IPS-15b (cell line): ENCODE measurements around the gene C16orf96.

Experiments
- H3K27me3 ChIP-seq: one replicate; pipeline ENCODE4 v1.6.1; 2013; ENCODE audit warnings: low read length; ENCODE audit not compliant: control insufficient read depth, insufficient read depth
- H3K36me3 ChIP-seq: one replicate; pipeline ENCODE4 v1.6.1; 2013; ENCODE audit warnings: low read length; ENCODE audit not compliant: control insufficient read depth, insufficient read depth
- H3K4me1 ChIP-seq: one replicate; pipeline ENCODE4 v1.6.1; 2013; ENCODE audit warnings: mild to moderate bottlenecking, low read length; ENCODE audit not compliant: control insufficient read depth, insufficient read depth
- H3K4me3 ChIP-seq: one replicate; pipeline ENCODE4 v1.5.1; 2013; ENCODE audit warnings: low read depth, low read length
- H3K9ac ChIP-seq: one replicate; pipeline ENCODE4 v1.6.1; 2013; ENCODE audit warnings: low read depth, mild to moderate bottlenecking, low read length
- H3K9me3 ChIP-seq: one replicate; pipeline ENCODE4 v1.6.1; 2013; ENCODE audit warnings: mild to moderate bottlenecking, low read length; ENCODE audit not compliant: control insufficient read depth, insufficient read depth

The C16orf96 gene

DNA sequence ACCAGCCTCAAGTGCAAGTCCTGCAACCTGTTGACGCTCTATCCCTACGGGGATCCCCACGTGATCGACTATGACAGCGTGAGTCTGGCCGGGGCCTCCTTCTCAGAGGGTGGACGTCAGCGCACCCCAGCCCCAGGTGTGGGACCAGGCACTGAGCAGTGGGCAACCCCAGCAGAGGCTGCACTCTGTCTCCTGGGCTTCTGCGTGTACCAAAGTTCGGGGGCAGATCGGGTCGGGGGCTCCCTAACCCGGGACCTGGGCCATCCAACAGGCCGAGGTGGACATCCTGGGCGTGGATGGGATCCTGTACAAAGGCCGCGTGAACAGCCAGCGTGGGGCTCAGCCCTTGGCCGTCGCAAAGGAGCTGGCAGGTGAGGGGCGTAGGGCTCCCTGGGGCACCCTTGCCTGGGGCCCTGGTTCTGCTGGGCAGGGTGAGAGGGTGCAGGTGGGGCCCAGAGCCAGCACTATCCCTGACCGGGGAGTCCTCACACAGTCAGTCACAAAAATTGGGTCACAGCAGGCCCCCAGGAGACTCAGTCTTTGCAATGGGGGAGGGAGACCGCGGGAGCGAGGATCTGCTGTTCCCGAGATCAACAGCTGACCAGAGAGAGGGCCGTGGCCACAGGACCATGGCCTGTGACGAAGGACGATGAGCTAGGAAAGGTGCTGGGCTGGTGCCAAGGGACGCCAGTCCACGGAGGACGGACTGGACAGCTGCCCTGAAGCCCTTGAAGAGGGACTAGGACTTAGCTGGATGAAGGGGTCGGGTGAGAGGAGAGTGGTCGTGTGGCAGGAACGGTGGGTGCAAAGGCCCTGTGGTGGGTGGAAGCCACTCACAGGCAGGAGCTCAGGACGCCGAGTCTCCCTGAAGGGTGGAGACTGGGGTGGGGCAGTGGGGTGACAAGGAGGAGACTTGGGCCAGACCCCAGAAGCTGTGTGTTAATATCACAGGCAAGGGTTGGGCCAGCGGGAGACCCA lies 38.6 kb downstream of the C16orf96 start:
- no peak overlapping the region for H3K4me3 ChIP-seq
- peak overlapping the region; percentile 41 for H3K9ac ChIP-seq
- H3K9me3 ChIP-seq, result no peaks in the 10 kb centered on the region
- peaks cover 15% of the 10 kb centered on the region for H3K4me1 ChIP-seq
- no peaks in the 10 kb centered on the region for H3K27me3 ChIP-seq
- no peaks in the 10 kb centered on the region for H3K36me3 ChIP-seq

DNA sequence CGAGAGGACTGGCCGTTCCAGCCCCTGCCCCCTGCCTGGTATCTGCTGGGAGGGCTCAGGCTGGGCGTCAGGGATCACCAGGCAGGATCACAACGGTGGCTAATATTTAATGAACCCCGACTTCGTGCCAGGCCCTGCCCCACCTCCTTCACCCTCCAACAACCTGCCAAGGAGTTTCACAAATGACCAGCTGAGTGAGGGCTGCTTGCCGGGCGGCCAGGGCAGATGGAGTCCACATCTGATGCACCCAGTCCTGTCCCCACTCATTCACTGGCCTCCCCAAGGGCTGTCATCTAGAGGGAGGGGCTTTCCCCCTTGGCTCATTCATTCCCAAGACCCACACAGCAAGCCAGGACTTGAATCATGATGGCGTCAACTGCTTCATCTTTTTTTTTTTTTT lies 41.0 kb downstream of the C16orf96 start:
- Histone ChIP-seq H3K4me1 (peaks cover 17% of the 10 kb centered on the region), H3K9ac (no peak overlapping the region), H3K9me3 (no peaks in the 10 kb centered on the region), H3K4me3 (no peak overlapping the region), H3K36me3 (no peaks in the 10 kb centered on the region), H3K27me3 (no peaks in the 10 kb centered on the region)

DNA sequence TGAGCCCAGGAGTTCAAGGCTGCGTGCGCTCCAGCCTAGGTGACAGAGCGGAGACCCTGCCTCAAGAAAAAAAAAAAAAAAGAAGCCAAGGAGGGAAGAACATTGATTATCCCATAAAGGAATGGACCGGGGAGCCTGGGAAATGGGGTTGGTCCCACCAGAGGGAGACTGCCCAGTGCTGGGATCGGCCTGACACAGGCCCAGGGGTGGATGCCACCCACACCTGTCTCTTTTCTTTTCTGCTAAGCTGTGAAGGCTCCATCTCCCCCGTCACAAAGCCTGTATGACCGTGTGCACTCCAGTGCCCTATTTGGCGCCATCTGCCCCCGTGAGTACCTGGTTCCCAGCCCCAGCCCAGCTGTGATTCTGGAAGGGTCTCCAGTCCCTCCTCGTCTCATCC lies 42.9 kb downstream of the C16orf96 start:
- peaks cover 3% of the 10 kb centered on the region for H3K4me1 ChIP-seq
- no peaks in the 10 kb centered on the region for H3K36me3 ChIP-seq
- no peak overlapping the region for H3K9ac ChIP-seq
- H3K4me3 ChIP-seq, result no peak overlapping the region
- H3K27me3 ChIP-seq, result no peaks in the 10 kb centered on the region
- H3K9me3 ChIP-seq, result no peaks in the 10 kb centered on the region

DNA sequence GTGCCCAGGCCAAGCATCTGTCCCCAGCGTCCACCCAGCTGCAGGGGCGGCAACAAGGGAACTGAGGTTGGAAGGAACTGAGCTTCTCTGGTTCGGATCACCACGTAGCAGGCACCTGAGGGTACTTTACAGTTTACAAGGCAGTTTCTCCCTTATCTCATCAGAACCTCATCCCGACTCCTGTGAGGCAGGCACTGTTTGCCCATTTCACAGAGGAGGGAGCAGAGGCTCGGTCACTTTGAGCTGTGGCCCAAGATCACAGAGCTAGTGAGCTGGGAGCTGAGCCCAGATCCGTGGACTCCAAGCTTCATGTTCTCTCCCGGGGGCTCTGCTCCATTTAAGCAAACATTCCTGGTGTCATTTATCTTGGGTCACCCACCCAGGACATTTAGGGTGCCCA lies 43.4 kb downstream of the C16orf96 start:
- no peak overlapping the region for H3K4me3 ChIP-seq
- peaks cover 2% of the 10 kb centered on the region for H3K4me1 ChIP-seq
- H3K9me3 ChIP-seq, result no peaks in the 10 kb centered on the region
- no peaks in the 10 kb centered on the region for H3K27me3 ChIP-seq
- H3K9ac ChIP-seq, result no peak overlapping the region
- H3K36me3 ChIP-seq, result no peaks in the 10 kb centered on the region

DNA sequence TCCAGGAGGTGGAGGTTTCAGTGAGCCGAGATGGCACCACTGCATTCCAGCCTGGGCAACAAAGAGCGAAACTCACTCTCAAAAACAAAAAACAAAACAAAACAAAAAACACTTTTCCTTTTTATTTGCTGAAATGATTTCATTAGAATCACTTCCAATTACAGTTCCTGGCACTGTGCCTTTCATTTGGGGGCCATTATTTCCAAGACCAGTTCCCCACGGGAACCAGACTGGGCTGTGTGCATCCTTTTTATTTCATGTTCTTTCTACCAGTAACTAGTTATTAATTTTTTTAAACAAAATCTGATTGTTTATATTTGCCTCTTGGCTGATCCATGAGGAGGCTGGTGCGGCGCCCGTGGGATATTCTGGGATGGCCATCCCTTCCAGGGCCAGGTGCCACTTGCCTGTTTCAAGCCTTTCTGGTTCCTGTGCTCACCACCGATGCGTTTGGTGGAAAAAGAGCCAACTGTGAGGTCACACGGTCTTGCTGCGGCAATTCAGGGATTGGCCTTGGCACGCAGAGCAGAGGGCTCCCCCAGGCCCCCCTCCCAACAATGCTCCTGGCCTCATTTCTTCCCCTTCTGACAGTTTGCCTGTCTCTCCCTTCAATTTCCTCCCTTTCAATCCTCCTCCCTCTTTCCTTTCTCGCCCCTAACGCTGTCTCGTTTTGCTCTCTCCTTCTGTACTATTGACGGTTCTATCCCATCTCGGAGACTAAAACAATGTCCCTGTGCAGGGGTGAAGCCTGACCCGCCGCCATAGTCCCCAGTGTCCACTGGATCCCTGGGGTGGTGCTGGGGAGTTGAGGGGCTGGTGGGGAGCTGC lies 45.1 kb downstream of the C16orf96 start:
- Histone ChIP-seq H3K27me3 (no peaks in the 10 kb centered on the region), H3K4me1 (peaks cover 2% of the 10 kb centered on the region), H3K9ac (no peak overlapping the region), H3K36me3 (no peaks in the 10 kb centered on the region), H3K4me3 (no peak overlapping the region), H3K9me3 (no peaks in the 10 kb centered on the region)

DNA sequence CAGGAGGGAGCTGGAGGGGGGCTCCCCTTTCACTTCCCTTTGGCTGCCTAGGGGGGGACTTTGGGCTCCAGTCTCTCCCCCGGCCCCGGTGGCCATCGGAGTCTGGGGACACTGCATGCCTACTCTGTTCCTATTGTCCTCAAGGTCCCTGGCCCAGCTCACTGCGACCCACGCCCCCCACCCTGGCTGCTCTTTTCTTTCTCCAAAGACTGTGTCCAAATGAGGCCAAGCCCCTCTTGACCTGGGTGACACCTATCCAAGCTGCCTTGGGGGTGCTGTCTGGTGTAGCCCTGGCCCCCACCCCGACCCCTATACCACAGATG lies 45.7 kb downstream of the C16orf96 start:
- no peaks in the 10 kb centered on the region for H3K27me3 ChIP-seq
- no peak overlapping the region for H3K9ac ChIP-seq
- no peak overlapping the region for H3K4me3 ChIP-seq
- H3K36me3 ChIP-seq, result peaks cover 3% of the 10 kb centered on the region
- peaks cover 2% of the 10 kb centered on the region for H3K4me1 ChIP-seq
- H3K9me3 ChIP-seq, result no peaks in the 10 kb centered on the region

DNA sequence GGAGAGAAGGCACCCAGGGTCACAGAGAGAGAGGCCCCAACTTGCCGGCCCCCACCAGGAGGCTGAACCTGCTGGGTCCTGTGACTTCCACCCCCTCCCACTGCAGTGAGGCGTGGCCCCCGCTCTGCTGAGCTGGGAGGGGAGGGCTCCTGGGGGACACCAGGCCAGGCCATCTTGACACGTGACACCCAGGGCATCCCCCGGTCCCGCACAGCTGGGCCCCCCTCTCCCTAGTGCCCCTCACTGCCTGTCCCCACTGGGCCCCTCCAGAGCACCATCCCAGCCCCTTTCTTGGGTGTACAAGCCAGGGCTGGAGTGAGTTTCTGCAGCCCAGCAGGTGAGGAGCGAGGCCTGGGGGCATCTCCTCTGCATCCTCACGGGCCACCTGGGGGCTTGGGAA lies 46.2 kb downstream of the C16orf96 start:
- Histone ChIP-seq H3K27me3 (no peaks in the 10 kb centered on the region), H3K4me1 (peaks cover 2% of the 10 kb centered on the region), H3K4me3 (no peak overlapping the region), H3K9ac (no peak overlapping the region), H3K9me3 (no peaks in the 10 kb centered on the region), H3K36me3 (peaks cover 4% of the 10 kb centered on the region)

DNA sequence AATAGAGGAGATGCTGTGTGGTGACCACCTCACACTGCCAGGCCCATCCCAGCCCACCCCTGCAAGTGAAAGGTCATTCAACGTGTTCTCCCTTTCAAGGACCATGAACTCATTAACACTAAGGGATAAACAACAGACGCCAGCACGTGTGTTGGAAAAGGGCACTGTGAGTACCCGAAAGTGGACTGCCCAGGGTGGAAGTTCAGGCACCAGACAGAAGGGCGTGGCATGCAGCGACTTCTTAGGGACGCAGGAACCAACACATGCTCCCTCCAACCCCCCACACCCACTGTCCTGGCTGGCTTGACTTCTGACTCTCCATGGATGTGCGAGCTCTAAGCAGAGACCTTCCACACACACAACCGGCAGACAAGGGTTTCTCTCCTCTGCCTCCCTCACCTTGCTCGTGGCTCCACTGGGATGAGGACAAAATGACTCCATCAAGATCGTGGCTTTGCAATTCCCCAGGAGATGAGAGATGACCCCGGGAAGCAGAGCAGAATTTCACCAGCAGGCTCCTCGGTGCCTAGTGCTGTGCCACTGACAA lies 47.6 kb downstream of the C16orf96 start:
- no peaks in the 10 kb centered on the region for H3K27me3 ChIP-seq
- H3K36me3 ChIP-seq, result peaks cover 15% of the 10 kb centered on the region
- H3K4me3 ChIP-seq, result no peak overlapping the region
- H3K9ac ChIP-seq, result no peak overlapping the region
- no peaks in the 10 kb centered on the region for H3K9me3 ChIP-seq
- H3K4me1 ChIP-seq, result peaks cover 2% of the 10 kb centered on the region

DNA sequence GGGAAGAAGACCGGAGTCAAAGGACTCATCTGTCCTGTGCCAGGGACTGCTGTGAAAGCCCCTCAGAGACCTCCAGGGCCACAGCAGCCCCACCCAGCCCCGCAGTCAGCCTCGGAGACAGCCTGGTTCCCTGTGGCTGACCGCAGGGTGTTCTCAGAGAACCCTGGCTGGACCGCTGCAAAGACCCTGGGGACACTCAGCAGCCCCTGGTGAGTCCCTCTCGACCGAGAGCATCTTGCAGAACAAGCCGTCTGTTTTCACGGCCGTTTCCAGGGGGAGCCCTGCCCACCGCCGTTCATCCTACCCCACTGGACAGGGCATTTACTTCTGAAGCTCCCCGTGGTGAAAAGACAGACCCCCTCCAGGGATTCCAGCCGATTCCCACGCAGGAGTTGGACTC lies 48.3 kb downstream of the C16orf96 start:
- Histone ChIP-seq H3K4me1 (peaks cover 2% of the 10 kb centered on the region), H3K4me3 (no peak overlapping the region), H3K9ac (no peak overlapping the region), H3K36me3 (peaks cover 21% of the 10 kb centered on the region), H3K9me3 (no peaks in the 10 kb centered on the region), H3K27me3 (no peaks in the 10 kb centered on the region)

DNA sequence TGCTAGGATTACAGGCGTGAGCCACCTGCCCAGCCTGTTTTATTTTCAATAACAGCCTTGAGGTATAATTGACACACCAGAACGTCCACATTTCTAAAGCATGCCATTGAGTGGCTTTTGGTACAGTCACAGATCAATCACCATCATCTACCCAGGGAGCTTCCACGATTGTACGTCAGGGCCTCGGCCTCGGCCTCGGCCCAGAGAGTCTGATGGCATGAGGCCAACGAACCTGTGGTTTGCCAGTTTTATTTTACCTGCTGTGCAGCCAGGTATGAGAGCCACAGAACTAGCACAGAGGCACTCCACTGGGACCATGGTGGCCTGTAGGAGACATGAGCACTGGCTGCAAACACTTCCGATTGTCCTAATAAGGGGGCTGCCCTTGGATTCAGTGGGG lies 50.2 kb downstream of the C16orf96 start:
- Histone ChIP-seq H3K9ac (no peak overlapping the region), H3K4me1 (peaks cover 2% of the 10 kb centered on the region), H3K9me3 (no peaks in the 10 kb centered on the region), H3K4me3 (no peak overlapping the region), H3K36me3 (peaks cover 28% of the 10 kb centered on the region), H3K27me3 (no peaks in the 10 kb centered on the region)

DNA sequence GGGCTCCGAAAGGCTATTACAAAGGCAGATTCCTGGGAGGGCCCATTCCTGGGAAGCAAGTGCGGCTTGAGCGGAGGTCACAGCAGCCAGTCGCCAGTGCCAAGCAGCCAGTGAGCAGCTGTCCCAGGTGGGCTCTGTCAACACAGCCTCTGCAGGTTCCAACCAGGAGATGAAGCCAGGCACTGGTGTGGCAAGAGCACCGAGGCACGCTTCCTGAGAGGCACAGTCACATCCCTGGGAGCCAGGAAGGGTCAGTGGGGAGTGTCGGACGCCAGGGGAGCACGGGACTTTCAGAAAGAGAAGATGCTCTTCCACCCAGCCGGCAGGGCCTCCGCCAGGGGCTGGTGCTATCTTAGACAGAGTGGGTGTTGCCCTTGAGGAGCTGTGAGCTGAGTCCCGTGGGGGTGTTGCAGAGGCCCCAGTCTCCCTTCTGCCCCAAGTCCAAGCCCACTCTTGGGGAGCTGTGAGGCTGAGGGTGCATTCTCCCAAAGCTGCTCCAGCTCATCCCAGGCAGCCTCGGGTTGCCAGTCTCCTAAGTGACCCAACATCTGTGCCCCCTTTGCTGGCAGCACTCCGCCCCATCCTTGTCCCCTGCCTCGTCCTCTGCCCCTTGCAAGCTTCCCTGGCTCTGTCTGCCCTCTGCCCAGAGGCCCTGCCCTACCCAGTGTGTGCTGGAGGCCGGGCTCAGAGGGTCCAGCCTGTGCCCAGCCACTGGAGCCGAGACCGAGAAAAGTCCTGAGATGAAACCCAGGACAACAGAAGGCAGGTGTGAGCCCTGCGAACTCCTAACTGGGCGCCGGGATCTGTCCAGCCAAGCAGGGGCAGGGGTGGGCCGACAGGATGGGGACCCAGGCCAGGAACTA lies 51.9 kb downstream of the C16orf96 start:
- Histone ChIP-seq H3K27me3 (no peaks in the 10 kb centered on the region), H3K36me3 (peaks cover 30% of the 10 kb centered on the region), H3K9ac (no peak overlapping the region), H3K4me3 (no peak overlapping the region), H3K9me3 (no peaks in the 10 kb centered on the region), H3K4me1 (peaks cover 3% of the 10 kb centered on the region)
